ENCODE results near the gene TRUB2. TPM values are rescaled to one million over a fixed set of nuclear protein-coding genes. Genes with fewer than 3 reads are reported as not detected.
A peak's percentile ranks its signal among the peaks of the same experiment; 100 is the strongest.

The TRUB2 gene
- total and polyA plus RNA-seq, 2 of the 13 experiments (the other 11 are each of a cell fraction or from before 2014, with no cell fraction given), result 22.3 to 41.2 TPM

- TF ChIP-seq PRDM15 (CRISPR knock-in tag; IDR thresholded peaks at IDR 0.05) (no peak), ZBTB4 (CRISPR knock-in tag; IDR thresholded peaks at IDR 0.05; ENCODE audit: borderline replicate concordance) (peak; percentile 43; the same call in 1 of the 2 replicates), DNMT1 (CRISPR knock-in tag; IDR thresholded peaks at IDR 0.05) (no peak), AFF4 (CRISPR knock-in tag; IDR thresholded peaks at IDR 0.05) (no peak), ZC3H4 (CRISPR knock-in tag; IDR thresholded peaks at IDR 0.05; ENCODE audit: borderline replicate concordance) (no peak), ARNTL (CRISPR knock-in tag; IDR thresholded peaks at IDR 0.05) (no peak), ZNF251 (CRISPR knock-in tag; IDR thresholded peaks at IDR 0.05) (no peak), ZNF430 (CRISPR knock-in tag; IDR thresholded peaks at IDR 0.05) (no peak; the same call in 1 of the 2 replicates), ZNF280D (CRISPR knock-in tag; IDR thresholded peaks at IDR 0.05) (no peak), ZNF10 (CRISPR knock-in tag; IDR thresholded peaks at IDR 0.05; ENCODE audit: borderline replicate concordance, low read depth) (no peak), TFDP1 (CRISPR knock-in tag; IDR thresholded peaks at IDR 0.05; ENCODE audit: borderline replicate concordance) (no peak; the same call in 1 of the 2 replicates), ZNF607 (CRISPR knock-in tag; IDR thresholded peaks at IDR 0.05; ENCODE audit: borderline replicate concordance) (0 out of 2 replicates have a peak, but pooled peaks have one; percentile 22), ZFP36L2 (CRISPR knock-in tag; IDR thresholded peaks at IDR 0.05) (no peak)
These were observed 46.2 kb downstream of the TRUB2 start, which contains the start of gene SWI5 (continued) for GRCh38 chr9:128276008-128276573.
